ENCODE data around the gene BEND3.

The BEND3 gene

GRCh38 chr6:107128175-107128574 lies 12.9 kb upstream of the BEND3 start:
- no peak overlapping the region for H3K27ac ChIP-seq
- TF ChIP-seq CTCF (conservative IDR thresholded peaks at IDR 0.05) (no peak), ZFX (IDR thresholded peaks at IDR 0.05) (no peak)

DNA sequence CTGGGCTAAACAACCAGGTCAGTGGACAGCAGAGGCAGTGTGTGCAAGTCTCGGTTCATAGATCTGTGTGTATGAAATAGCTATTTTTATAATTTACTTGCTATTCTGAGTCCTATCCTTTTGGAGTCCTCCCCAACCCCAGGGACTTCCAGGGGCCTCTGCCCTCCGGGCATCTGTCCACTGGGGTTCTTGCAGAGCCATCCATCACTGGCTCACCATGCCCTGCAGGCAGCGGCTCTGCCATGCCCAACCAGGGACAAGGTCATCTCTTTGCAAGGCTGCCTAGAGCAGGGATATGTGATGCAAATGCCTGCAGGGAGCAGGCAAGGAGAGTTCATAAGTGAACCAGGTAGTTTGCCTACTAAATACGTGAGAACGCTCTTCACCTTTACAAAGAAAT lies 10.5 kb upstream of the BEND3 start:
- TF ChIP-seq ZFX (IDR thresholded peaks at IDR 0.05) (no peak), CTCF (conservative IDR thresholded peaks at IDR 0.05) (no peak)
- H3K27ac ChIP-seq, result no peak overlapping the region

DNA sequence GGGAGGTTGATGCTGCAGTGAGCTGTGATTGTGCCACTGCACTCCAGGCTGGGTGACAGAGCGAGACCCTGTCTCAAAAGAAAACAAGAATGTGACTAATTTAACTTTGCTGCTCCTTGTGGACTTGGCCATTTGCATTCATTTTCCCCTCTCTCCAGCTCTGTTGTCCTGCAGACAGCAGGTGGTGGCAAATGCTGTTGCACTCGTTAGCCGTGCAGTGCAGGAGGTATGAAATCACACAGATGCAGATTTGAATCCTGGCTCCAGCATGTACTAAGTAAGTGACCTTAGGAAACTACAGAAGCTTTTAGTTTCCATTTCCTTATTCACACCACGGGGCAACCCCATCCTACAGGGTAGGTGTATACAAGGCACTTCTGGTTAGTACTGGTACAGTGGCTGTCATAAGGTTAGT lies 9.6 kb upstream of the BEND3 start:
- no peak overlapping the region for H3K27ac ChIP-seq
- no peak for TF ChIP-seq CTCF (conservative IDR thresholded peaks at IDR 0.05)
- no peak for TF ChIP-seq ZFX (IDR thresholded peaks at IDR 0.05)

DNA sequence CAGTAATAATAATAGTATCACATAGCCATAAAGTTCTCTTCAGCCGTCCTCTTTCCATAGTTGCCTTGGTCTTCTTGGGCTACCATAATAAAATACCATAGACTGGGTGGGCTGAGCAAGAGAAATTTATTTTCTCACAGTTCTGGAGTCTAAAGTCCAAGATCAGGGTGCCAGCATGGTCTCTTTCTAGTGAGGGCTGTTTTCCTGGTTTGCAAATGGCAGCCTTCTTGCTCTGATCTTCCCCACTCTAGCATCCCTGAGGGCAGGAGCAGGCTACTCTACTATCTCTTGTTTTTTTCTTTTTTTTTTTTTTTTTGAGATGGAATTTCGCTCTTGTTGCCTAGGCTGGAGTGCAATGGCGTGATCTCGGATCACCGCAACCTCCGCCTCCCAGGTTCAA lies 8.2 kb upstream of the BEND3 start:
- no peak overlapping the region for H3K27ac ChIP-seq
- no peak for TF ChIP-seq CTCF (conservative IDR thresholded peaks at IDR 0.05)

GRCh38 chr6:107122748-107123147 lies 7.4 kb upstream of the BEND3 start:
- TF ChIP-seq ZFX (IDR thresholded peaks at IDR 0.05) (no peak), CTCF (conservative IDR thresholded peaks at IDR 0.05) (no peak)
- H3K27ac ChIP-seq, result no peak overlapping the region

- TF ChIP-seq CTCF (conservative IDR thresholded peaks at IDR 0.05), result no peak
- TF ChIP-seq ZFX (IDR thresholded peaks at IDR 0.05), result no peak
- no peak overlapping the region for H3K27ac ChIP-seq
Observed at GRCh38 chr6:107121964-107122495, 6.7 kb upstream of the BEND3 start.

GRCh38 chr6:107121266-107121665 lies 6.0 kb upstream of the BEND3 start:
- no peak for TF ChIP-seq ZFX (IDR thresholded peaks at IDR 0.05)
- no peak for TF ChIP-seq CTCF (conservative IDR thresholded peaks at IDR 0.05)
- no peak overlapping the region for H3K27ac ChIP-seq

Data from C4-2B (cell line).